Tibial nerve (tissue), 4 donors: Measurements from ENCODE around the gene AFF3.

ENCODE experiments used
- CTCF ChIP-seq, 5 experiments: fragments of 200-600 bp in 3 of 5; fragments of 450-650 bp in 2 of 5; sonication (generic) in 3 of 5; IDR thresholded peaks; one replicate each; pipeline ENCODE4 v1.5.1; 2016 to 2019; ENCODE audit warnings: antibody characterized with exemption in 5 of 5, mild to moderate bottlenecking in 3 of 5, moderate library complexity in 2 of 5
- EP300 ChIP-seq, 2 donors: sonication (generic); formaldehyde crosslinking; IDR thresholded peaks; one replicate each; pipeline ENCODE4 v1.6.1; 2017; ENCODE audit warnings: antibody characterized with exemption in 2 of 2, mild to moderate bottlenecking in 1 of 2
- POLR2A ChIP-seq, 2 donors: fragments of 450-650 bp; IDR thresholded peaks; one replicate each; pipeline ENCODE4 v1.6.1; 2017; ENCODE audit warnings: antibody characterized with exemption in 2 of 2, mild to moderate bottlenecking in 2 of 2, moderate library complexity in 2 of 2

GRCh38 chr2:99554238-99554637 lies 588.2 kb downstream of the AFF3 start:
- TF ChIP-seq CTCF (IDR thresholded peaks at IDR 0.05) (no peak), POLR2A (IDR thresholded peaks at IDR 0.05) (no peak), EP300 (IDR thresholded peaks at IDR 0.05) (no peak)
